Stimulated activated CD4-positive, alpha-beta T cell treated with anti-CD3 and anti-CD28 coated beads, Interleukin-15, amount 100 ng/mL, for 1 hour (primary cell): ENCODE results near the gene KCNK17.
"Not testable (repeated sequence)": the region's sequence is repeated elsewhere in the genome, so short reads cannot be mapped to it uniquely, and the experiment has no call there.

Experiments
- DNase-seq, 2 donors: peaks; one replicate each; pipeline ENCODE4 v3.0.0-alpha.2; 2020; ENCODE audit warnings: low read depth in 1 of 2, low spot score in 1 of 2

Gene KCNK17

DNA sequence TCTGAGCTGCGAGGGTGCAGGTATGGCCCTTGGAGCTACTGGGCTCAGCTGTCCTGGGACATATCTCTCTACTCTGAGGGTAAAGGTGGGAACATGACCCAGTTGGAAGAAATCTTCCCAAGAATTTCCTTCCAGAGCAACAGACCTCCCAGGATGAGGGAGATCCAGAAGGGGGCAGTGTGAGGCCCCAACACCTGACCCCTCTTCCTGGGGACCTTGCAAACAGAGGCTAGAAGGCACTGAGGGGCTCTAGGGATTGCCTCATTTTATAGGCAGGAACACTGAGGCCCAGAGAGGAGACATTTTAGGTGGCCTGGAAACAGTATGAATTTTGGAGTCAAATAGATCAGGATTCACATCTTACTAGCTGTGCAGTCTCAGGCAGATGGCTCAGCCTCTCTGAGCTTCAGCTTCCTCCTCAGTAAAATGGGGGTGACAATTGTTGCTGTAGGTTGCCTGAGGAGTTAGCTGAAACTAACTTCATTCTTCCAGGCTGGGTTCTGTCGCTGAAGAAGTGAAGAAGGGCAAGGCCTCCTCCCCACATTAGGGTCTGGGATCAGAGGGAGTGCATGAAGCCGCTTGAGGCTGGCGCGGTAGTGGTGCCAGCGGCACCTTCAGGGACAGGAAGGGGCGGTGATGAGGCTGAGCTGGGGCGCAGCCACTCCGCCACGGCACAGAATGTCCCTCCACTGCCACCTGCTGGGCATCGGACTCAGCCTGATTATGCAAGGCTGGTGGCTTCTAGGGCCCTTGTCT lies 11.4 kb downstream of the KCNK17 start:
- peak; percentile 70 to 82 for DNase-seq

DNA sequence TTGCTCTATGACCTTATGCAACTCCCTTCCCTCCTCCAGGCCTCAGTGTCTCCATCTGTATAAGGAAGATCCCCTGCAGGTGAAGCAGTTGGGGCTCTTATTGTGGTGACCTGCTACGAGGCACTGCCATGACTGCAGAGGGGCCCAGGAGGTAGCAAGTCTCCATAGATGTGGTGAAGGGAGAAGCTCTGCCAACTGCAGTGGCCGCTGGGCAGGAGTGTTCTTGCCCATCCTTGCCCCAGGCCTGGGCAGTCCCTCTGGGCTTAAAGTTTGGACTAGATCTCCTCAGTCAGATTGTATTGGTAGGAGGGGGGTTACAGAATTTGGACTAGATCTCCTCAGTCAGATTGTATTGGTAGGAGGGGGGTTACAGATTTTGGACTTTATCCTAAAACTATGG lies 12.2 kb downstream of the KCNK17 start:
- DNase-seq, result no peak

DNA sequence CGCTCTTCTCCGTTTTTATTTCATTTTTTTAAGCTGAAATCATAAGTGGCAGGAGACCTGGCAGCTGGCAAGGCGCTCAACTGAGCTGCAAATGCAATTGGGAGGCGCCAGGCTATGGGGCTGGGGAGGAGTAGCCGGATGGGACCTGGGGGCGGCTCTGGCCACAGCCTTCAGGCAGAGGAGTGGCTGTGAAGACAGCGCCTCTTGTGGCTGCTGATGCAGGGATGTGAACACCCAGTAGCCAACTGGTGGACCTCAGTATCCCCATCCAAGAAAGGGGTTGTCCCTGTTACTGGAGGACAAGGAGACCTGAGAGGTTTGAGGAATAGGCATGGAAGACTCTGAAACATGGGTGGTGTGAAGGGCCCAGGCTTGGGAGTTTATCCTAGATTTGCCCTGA lies 12.6 kb downstream of the KCNK17 start:
- no peak for DNase-seq

DNA sequence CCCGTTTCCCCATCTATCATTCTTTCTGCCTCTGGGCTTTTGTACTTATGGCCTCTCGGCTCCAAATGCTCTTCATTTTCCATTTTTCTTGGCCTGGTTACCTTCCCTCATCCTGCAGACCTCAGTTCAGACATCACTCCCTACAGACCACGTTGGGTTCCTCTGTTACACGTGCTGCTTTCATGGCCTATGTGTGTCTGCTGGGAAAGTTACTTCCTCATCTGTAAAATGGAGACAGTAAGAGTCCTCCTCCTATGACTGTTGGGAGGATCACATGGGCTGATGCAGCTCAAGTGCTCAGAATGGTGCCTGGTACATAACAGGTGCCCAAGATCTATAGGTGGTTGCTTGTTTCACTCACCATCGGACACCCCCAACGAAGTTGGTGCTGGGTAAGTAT lies 13.5 kb downstream of the KCNK17 start:
- no peak for DNase-seq

DNA sequence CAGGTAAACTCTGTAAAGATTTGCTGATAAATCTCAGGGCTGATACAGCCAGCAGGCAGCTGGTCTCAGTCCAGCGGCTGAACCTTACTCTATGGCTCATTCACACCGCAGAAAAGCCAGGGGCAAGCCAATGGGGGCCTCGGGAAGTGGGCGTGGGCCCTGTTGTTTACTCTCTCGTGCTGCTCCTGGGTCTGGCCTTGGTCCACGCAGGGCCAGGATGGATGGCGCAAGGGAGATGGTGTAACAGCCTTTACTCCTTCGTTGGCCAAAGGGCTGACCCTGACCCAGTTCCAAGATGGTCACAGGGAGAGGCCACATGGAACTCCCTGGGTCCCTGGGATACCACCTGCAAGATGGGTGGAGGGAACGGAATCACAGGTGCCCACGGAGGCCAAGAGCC lies 16.2 kb downstream of the KCNK17 start:
- no peak for DNase-seq

DNA sequence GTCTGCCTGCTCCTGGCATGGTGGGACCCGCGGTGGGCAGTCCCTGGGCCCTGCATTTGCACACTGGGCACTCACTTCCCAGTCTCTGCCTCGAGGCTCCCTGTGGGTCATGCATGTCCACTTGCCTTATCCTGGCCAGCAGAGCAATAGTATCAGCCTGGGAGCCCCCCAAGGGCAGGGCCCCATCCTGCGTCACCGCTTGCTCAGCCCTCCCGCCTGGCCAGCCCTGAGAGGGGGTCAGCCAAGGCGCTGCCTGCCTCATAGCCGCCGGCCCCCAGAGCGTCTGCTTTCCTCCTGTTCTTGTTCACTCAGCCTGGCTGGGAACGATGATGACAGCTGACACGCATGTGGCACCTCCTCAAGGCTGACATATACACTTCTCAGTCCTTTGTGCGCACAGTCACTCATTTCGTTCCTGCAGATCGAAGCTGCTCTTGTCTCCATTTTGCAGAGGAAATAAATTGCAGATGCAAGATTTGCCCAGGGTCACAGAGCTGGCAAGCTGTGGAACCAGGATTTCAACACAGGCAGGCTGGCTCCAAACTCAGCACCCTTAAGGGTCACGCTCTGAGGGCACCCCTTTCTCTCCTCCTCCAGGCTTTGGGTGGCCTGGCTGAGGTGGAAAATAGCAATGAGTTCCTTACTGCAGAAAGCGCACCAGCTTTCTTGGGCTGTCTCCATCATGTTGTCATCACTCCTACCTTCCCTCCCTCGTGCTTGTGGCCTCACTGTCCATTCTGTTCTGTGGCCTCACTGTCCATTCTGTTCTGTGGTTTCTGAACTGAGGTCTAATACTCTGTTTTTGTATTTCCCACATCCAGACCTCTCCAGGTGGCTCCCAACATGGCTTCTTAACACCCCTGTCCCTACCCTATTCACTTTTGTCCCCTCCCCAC lies 17.2 kb downstream of the KCNK17 start:
- no peak for DNase-seq

DNA sequence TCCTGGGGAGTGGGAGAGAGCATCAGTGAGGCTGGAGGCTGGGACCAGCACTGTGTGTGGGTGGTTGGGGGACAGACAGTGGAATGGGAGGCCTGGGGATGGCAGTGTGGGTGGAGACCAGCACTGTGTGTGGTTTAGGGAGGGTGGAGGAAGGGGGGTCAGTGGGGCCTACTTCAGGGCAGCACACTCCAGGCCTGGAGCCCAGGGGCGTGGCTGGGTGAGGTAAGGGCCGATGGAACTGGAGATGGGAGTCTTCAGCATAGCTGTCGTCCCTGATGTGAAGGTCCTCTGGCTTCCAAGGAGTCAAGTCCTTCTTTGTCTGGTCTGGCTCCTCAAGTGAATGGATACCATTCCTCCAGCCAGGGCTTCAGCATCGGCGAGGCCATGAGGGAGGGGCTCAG lies 18.6 kb downstream of the KCNK17 start:
- no peak for DNase-seq

DNA sequence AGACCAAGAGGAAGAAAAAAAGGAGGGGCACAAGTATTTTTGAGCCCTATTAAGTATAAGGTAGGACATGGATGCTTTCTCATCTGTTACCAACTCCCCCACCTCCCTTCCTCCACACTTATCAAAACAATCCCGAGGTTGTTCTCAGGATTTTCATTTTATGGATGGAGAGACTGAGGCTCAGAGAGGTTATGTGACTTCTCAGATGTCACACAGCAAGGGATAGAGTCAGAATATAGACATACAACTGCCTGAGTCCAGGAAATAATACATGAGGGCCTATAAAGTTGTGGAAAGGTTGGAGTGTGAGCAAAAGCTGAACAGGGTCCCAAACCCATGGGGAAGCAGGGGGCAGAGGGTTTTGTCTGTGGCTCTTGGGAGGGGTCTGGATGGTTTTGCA lies 19.3 kb downstream of the KCNK17 start:
- no peak for DNase-seq

DNA sequence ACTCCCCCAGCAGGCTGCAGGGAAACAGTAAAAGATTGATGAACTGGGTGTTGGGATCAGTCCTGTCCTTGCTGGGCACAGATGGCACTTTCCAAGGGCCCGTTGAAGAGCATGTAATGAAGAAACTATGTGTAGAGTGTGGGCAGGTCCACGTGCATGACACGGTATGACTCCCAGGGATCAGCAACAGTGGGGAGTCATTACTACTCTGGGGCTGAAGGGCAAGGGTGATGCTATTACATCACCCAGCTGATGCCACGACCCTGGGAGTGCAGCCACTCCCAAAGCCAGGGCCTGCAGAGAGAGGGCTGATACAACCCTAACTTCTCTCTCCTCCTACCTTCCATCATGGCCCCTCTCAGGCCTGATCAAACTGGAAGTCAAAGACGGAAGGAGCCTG lies 20.1 kb downstream of the KCNK17 start:
- no peak for DNase-seq

DNA sequence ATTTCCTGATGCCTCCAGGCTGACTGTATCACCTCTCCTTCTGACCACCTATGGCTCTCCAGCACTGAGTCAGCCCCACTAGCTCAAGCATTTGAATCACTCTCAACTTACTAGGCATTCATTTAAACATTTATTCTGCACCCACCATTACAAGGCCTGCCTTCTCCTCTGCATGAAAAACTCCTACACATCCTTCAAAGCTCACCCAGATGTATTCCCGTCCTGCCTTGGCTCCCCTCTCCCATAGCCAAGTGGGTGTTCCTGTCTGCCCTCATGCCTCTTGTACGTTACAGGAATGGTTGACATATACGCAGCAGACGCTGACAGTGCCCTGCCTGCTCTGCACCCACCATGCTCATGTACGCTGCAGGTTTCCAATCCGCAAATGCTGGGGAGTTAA lies 21.6 kb downstream of the KCNK17 start:
- no peak for DNase-seq

DNA sequence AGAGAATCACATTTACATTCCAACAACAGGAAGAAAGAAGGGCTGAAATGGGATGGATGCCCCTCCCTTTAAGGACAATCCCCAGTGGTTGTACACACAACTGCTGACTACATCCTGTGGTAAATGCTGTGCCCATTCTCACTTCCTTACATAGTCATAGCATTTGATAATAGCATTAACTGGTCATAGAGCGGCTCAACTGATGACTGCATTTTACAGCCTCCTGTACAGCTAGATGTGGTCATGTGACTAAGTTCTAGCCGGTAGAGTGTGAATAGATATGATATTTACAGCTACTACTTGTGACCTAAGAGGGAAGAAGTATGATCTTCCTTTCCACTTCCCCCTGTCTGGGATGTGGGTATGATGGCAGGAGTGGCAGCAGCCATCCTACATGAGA lies 24.7 kb downstream of the KCNK17 start:
- DNase-seq, result no peak

DNA sequence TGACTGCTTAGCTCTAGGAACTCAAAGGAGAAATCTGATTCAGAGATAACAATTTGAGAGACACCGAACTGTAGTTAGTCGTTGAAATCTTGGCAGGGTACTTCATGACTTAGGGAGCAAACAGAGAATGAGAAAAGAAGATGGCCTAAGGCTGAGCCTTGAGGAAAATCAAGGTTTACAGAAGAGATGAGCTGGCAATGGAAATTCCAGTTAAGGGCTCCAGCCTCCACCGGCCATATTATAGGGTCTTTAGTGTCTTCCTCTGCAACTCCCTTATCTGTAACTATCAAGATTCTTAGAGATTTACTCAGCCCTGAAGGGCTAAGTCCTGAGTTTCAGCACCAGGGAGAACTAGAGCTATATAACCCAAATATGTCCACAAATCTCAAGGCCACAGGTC lies 26.6 kb downstream of the KCNK17 start:
- DNase-seq, result no peak

DNA sequence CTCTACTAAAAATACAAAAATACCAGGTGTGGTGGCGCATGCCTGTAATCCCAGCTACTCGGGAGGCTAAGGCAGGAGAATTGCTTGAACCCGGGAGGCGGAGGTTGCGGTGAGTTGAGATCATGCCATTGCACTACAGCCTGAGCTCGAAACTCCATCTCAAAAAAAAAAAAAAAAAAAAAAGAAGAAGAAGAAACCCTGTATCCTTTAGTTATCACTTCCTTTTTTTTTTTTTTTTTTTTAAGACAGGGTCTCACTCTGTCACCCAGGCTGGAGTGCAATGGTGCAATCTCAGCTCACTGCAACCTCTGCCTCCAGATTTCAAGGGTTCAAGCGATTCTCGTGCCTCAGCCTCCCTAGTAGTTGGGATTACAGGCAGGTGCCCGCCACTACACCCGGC lies 27.6 kb downstream of the KCNK17 start:
- DNase-seq, result not testable (repeated sequence)

DNA sequence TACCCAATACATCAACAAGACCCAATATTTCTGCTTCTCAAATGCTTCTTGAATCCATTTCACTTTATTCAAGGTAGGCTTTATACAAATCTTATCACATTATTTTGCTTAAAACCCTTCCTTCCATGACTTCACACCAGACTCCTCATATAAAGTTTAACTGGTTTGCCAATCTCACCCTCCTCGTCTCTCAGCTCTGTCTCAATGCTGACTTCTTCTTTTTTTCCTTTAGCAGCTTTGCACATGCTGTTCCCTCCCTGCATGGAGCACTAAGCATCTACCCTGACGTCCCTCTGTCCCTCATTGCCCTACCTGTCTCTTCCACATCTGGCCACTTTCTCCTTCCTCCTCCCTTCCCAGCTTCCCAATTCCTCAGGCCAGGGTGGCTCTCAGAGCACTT lies 31.4 kb downstream of the KCNK17 start:
- no peak for DNase-seq

DNA sequence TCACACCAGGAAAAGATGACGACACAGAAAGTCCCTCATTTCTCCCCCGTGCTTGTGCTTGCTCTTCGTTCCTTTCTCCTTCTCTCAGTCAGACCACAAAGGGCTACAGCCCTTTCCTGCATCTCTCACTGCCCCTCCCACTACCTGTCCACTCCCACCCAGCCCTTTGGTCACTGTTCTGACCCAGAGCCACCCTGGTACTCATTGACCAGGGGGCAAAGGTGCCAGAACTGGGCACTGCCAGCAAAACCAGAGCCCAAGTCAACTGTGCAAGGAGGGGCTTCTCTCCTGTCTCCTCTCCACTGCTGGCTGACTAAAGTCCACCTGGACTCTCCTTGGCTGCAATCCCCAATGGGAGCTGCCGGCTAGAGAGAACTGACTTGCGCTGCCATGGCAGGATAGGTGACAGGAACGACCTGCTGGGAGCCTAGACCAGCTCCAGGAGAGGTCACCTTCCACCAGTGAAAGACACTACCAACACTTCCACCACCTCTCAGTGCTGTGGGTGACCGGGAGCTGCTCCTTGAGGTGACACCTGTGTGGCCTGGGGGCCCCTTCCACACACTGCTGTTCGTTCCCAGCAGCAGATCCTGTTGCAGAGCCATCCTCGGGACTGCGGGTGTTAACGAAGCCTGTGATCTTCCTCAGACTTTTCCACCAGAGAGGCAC lies 32.8 kb downstream of the KCNK17 start:
- no peak for DNase-seq

DNA sequence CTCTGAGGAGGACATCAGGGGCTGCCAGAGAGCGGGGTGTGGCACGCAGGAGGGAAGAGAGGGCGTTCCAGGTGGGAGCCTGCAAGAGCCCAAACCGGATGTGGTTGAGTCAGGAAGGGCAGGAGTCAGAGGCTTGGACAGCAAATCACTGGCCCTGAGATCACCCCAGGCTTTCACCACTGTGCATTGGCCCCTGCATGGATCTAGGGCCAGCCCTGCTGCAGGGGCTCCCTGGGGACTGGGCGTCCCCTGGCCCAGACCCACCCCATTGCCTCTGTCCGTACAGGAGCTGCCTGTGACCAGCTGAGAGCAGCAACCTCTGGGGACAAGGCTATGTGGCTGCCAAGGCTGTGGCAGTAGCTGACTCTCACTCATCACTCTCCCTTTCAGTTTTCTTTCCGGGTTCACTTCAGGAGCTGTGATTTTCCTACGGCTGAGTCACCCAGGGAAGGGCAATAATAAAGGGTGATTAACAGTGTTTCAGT lies 33.9 kb downstream of the KCNK17 start:
- DNase-seq, result no peak

DNA sequence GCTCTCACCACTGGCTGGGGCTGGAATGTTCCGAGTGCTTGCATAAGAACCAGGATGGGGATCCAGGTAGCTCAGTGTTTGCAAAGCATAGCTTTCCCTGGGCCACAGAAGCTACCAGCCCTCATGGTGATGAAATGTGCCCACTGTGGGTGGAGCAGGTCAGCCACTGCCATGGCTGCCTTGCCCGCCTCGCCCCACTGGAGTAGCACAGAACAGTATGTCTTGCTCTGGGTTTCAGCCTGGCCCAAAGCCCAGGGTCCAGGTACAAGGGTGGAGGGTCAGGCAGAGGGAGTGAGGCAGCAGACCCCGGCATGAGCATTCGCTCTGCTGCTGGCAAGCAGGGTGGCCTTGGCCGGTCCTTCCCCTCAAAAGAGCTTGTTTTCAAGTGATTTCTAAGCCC lies 34.7 kb downstream of the KCNK17 start:
- DNase-seq, result no peak

DNA sequence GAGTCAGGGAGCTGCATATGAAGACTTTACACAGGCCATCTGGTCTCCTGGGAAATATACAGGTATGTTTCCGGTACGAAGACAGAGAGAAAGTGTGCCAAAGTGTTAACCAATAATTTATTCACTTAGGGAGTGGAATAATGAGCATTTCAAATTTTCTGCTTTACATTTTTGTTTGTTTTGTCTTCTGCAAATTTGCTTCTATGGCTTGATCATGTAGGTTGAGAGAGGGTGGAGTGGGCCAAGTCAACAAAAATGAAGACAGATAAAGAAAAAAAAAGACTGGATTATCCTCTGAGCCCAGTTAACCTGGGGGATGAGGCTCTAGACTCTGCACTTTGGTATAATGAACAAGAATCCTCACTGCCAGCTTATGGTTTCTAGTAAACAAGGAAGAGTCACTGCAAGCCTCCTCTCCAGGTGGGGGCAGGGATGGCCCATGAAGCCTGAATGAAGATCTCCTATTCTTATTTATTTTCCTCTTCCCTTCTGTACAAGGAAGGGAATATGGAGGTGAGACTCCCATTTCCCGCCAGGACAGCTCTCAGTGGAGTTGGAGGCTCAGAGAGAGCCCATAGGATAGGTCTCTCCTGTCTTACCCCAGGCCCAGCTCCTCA lies 37.7 kb downstream of the KCNK17 start:
- DNase-seq, result no peak

DNA sequence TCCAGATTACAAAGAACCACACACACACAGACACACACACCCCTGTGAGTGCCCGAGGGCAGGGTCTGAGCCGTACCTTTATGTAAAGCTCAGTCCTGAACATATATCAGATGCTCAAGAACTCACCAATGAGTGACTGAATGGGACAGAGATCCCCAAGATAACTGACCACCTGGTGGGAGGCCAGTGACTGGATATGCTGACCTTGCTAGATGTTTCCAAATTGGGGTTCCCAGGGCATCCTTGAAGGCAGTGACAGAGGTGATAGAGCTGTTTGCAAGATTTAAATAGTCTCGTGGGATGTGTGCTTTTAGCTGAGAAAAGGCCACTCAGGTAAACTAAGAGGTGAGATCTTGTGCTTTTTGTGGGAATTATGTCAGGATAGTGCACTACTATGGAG lies 39.3 kb downstream of the KCNK17 start:
- no peak for DNase-seq

DNA sequence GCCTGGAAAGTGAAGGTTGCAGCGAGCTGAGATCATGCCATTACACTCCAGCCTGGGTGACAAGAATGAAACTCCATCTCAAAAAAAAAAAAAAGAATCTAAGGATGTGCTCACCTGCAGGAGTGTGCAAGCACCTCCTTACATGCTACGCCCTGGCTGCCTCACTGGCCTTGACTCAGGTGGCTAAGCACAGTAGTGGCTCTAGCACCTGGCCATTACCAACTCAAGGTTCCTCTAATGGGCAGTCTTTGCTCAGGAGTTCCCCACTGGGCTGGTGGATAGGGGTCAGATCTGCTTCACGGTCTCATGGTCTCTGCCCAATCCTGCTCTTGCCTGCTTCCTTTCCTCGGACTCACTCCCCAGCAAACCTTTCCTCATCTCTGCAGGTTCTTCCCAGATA lies 39.7 kb downstream of the KCNK17 start:
- DNase-seq, result no peak

DNA sequence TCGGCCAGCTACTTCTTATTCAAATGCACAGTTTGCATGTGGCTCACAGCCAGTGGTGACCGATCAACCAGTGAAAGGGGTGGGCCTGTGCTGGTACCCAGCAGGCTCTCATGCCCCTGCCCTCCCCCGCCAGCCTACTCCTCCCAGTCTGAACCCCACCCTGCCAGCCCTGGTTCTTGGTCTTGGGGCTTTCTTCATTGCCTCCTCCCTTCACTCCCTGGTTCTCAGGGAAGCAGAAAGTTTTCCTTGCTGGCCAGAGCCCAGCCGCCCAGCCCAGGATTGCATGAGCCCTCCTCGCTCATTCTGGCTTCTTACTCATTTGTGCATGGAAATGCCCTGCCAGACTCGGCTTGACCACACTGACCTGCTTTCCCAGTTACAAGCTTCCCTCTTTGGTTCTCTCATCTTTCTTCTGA lies 40.8 kb downstream of the KCNK17 start:
- DNase-seq, result no peak
